ENCODE data around the gene ESPNL.
"Not testable (repeated sequence)": the region's sequence is repeated elsewhere in the genome, so short reads cannot be mapped to it uniquely, and the experiment has no call there.

The ESPNL gene

DNA sequence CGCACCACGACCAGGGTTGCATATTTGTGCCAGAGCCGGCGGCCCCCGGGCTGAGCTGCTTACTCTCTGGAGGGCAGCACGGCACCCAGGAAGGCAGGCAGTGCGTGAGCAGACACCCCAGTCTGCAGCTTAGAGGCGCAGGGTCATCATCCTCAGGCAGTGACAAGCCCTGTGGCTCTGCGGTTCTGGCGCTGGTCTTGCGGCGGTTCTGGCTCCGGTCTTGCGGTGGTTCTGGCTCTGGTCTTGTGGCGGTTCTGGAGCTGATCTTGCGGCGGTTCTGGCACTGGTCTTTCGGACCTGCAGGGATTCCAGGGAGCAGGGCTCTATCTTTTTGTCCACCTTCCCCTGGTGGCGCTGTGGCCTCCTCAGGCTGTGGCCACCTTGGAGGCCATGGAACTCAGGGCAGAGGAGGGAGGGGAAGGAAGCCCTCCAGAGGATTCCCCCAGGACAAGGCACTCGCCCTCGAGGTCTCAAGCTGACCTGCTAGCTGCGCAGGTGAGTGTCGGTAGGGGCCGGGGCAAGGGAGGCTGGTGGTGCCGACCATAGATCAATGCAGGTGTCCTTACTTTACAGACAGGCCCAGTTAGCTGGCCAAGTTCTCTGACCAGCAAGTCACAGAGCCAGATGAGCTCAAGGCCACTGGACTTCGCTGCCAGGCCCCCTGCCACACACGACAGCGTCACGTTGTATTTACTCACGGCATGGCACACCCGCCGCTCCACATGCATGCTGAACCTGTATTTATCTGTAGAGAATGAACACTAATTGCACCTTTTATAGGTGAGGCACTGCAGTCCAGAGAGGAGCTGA is 14.9 kb downstream of the ESPNL start:
- no peak overlapping the region for H3K23ac ChIP-seq (ENCODE audit: low read length)
- H2AK5ac ChIP-seq (ENCODE audit: low read length) = no peak overlapping the region
- H3K27me3 ChIP-seq (ENCODE audit: insufficient read depth, low read length) = no peaks in the 10 kb centered on the region
- H3K27ac ChIP-seq (ENCODE audit: low read depth, low read length) = no peak overlapping the region
- no peaks in the 10 kb centered on the region for H3K79me2 ChIP-seq (ENCODE audit: control insufficient read depth, insufficient read depth, low read length, poor library complexity)
- no peaks in the 10 kb centered on the region for H3K4me1 ChIP-seq (ENCODE audit: control insufficient read depth in 1 of 2, insufficient read depth in 2 of 2, low read length in 2 of 2)
- H3K18ac ChIP-seq (ENCODE audit: low read length) = no peak overlapping the region
- no peak overlapping the region for H2AFZ ChIP-seq (ENCODE audit: insufficient read depth, low read length, poor library complexity)
- WGBS (ENCODE audit: extremely low coverage, insufficient coverage, insufficient read length) = no CpG with 5 or more reads among the region's 32 CpGs
- H2BK12ac ChIP-seq (ENCODE audit: low read length) = no peak overlapping the region
- H3K4ac ChIP-seq (ENCODE audit: low read depth, low read length) = no peak overlapping the region
- no peak for DNase-seq
- no peak overlapping the region for H3K14ac ChIP-seq (ENCODE audit: low read length)
- H3K4me3 ChIP-seq (ENCODE audit: low read depth, low read length) = no peak overlapping the region
- H2BK5ac ChIP-seq (ENCODE audit: low read depth, low read length, poor library complexity) = no peak overlapping the region
- H3K36me3 ChIP-seq (ENCODE audit: control insufficient read depth in 1 of 2, insufficient read depth in 2 of 2, low read length in 2 of 2) = no peaks in the 10 kb centered on the region
- no peak overlapping the region for H2BK120ac ChIP-seq (ENCODE audit: insufficient read depth, low read length, poor library complexity)
- H4K8ac ChIP-seq (ENCODE audit: low read depth, low read length) = no peak overlapping the region
- H3K9ac ChIP-seq (ENCODE audit: low read length) = no peak overlapping the region
- H3K79me1 ChIP-seq (ENCODE audit: low read length) = no peaks in the 10 kb centered on the region
- no peak overlapping the region for H4K91ac ChIP-seq (ENCODE audit: low read depth, low read length)
- no peak overlapping the region for H3K4me2 ChIP-seq (ENCODE audit: low read length)
- H4K12ac ChIP-seq (ENCODE audit: low read depth, low read length) = no peak overlapping the region
- H3K9me3 ChIP-seq (ENCODE audit: insufficient read depth, low read depth, low read length) = peaks cover 5% of the 10 kb centered on the region

DNA sequence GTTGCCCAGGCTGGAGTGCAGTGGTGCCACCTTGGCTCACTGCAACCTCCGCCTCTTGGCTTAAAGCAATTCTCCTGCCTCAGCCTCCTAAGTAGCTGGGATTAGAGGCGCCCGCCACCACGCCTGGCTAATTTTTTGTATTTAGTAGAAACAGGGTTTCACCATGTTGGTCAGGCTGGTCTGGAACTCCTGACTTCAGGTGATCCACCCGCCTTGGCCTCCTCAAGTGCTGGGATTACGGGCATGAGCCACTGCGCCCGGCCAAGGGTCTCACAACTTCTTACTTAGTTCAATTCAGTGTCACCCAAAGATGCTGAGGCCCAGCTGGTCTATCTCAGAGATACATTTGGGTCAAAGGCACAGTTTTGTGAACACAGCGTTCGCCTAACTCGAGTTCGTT is 15.6 kb downstream of the ESPNL start:
- H2AFZ ChIP-seq (ENCODE audit: insufficient read depth, low read length, poor library complexity); H3K23ac ChIP-seq (ENCODE audit: low read length); H3K4me2 ChIP-seq (ENCODE audit: low read length); H3K79me2 ChIP-seq (ENCODE audit: control insufficient read depth, insufficient read depth, low read length, poor library complexity); H3K9ac ChIP-seq (ENCODE audit: low read length); H3K27me3 ChIP-seq (ENCODE audit: insufficient read depth, low read length); H4K12ac ChIP-seq (ENCODE audit: low read depth, low read length); H3K36me3 ChIP-seq (ENCODE audit: control insufficient read depth in 1 of 2, insufficient read depth in 2 of 2, low read length in 2 of 2); H3K18ac ChIP-seq (ENCODE audit: low read length); H2BK120ac ChIP-seq (ENCODE audit: insufficient read depth, low read length, poor library complexity); DNase-seq; H3K4me3 ChIP-seq (ENCODE audit: low read depth, low read length); H2BK12ac ChIP-seq (ENCODE audit: low read length); H3K27ac ChIP-seq (ENCODE audit: low read depth, low read length); H3K79me1 ChIP-seq (ENCODE audit: low read length); H3K4me1 ChIP-seq (ENCODE audit: control insufficient read depth in 1 of 2, insufficient read depth in 2 of 2, low read length in 2 of 2); H3K14ac ChIP-seq (ENCODE audit: low read length); H4K8ac ChIP-seq (ENCODE audit: low read depth, low read length); H2BK5ac ChIP-seq (ENCODE audit: low read depth, low read length, poor library complexity); H3K4ac ChIP-seq (ENCODE audit: low read depth, low read length); H3K9me3 ChIP-seq (ENCODE audit: insufficient read depth, low read depth, low read length); H2AK5ac ChIP-seq (ENCODE audit: low read length); H4K91ac ChIP-seq (ENCODE audit: low read depth, low read length): not testable (repeated sequence)
- no CpG with 5 or more reads among the region's 12 CpGs for WGBS (ENCODE audit: extremely low coverage, insufficient coverage, insufficient read length)

DNA sequence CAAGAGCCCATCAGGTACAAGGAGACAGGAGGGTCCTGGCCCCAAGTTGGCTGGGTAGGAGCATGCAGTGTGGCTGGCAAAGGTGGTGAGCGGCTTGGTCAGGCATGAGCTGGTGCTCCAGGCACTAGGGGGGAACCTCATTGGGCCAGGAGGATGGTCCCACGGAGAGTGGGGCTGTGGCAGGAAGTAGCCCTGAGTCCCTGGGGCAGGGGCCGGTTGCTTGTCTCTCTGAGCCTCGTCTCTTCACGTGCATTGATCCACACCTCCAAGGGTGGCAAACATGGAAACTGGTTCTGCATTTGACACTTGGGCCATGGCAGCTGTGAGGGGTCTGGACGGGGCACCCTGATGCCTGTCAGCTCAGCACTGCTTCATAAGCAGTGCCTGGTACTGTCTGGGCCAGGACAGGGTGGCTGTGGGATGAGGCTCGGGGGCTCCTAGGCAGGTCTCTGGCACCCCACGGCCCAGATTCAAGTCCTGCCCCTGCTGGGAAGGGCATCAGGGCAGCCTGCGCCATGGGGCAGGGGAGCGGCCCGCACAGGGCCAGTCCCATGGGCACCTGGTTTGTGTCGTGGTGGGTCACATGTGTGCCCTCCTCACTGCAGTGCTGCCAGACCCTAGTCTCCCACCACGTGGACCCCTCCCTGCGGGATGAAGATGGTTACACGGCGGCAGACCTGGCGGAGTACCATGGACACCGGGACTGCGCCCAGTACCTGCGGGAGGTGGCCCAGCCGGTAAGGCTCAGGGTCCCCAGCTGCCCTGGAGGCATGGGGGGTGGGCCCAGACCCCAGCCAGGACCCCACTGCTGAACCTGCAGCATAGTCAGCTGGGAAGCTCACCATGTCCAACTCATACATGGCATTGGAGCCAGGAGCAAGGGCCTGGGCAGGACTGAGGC is 16.4 kb downstream of the ESPNL start:
- Histone ChIP-seq H3K36me3 (ENCODE audit: control insufficient read depth in 1 of 2, insufficient read depth in 2 of 2, low read length in 2 of 2) (no peaks in the 10 kb centered on the region), H3K18ac (ENCODE audit: low read length) (no peak overlapping the region), H3K4ac (ENCODE audit: low read depth, low read length) (no peak overlapping the region), H4K12ac (ENCODE audit: low read depth, low read length) (no peak overlapping the region), H2BK5ac (ENCODE audit: low read depth, low read length, poor library complexity) (no peak overlapping the region), H4K91ac (ENCODE audit: low read depth, low read length) (no peak overlapping the region), H3K9ac (ENCODE audit: low read length) (no peak overlapping the region), H3K79me1 (ENCODE audit: low read length) (no peaks in the 10 kb centered on the region), H3K4me1 (ENCODE audit: control insufficient read depth in 1 of 2, insufficient read depth in 2 of 2, low read length in 2 of 2) (no peaks in the 10 kb centered on the region), H3K23ac (ENCODE audit: low read length) (no peak overlapping the region), H3K4me2 (ENCODE audit: low read length) (no peak overlapping the region), H3K79me2 (ENCODE audit: control insufficient read depth, insufficient read depth, low read length, poor library complexity) (no peaks in the 10 kb centered on the region), H4K8ac (ENCODE audit: low read depth, low read length) (no peak overlapping the region), H3K14ac (ENCODE audit: low read length) (no peak overlapping the region), H3K4me3 (ENCODE audit: low read depth, low read length) (no peak overlapping the region), H2BK12ac (ENCODE audit: low read length) (no peak overlapping the region), H2AK5ac (ENCODE audit: low read length) (no peak overlapping the region), H3K27me3 (ENCODE audit: insufficient read depth, low read length) (no peaks in the 10 kb centered on the region), H3K27ac (ENCODE audit: low read depth, low read length) (no peak overlapping the region), H2BK120ac (ENCODE audit: insufficient read depth, low read length, poor library complexity) (no peak overlapping the region), H2AFZ (ENCODE audit: insufficient read depth, low read length, poor library complexity) (no peak overlapping the region), H3K9me3 (ENCODE audit: insufficient read depth, low read depth, low read length) (peaks cover 5% of the 10 kb centered on the region)
- no peak for DNase-seq
- WGBS (ENCODE audit: extremely low coverage, insufficient coverage, insufficient read length) = no CpG with 5 or more reads among the region's 21 CpGs

DNA sequence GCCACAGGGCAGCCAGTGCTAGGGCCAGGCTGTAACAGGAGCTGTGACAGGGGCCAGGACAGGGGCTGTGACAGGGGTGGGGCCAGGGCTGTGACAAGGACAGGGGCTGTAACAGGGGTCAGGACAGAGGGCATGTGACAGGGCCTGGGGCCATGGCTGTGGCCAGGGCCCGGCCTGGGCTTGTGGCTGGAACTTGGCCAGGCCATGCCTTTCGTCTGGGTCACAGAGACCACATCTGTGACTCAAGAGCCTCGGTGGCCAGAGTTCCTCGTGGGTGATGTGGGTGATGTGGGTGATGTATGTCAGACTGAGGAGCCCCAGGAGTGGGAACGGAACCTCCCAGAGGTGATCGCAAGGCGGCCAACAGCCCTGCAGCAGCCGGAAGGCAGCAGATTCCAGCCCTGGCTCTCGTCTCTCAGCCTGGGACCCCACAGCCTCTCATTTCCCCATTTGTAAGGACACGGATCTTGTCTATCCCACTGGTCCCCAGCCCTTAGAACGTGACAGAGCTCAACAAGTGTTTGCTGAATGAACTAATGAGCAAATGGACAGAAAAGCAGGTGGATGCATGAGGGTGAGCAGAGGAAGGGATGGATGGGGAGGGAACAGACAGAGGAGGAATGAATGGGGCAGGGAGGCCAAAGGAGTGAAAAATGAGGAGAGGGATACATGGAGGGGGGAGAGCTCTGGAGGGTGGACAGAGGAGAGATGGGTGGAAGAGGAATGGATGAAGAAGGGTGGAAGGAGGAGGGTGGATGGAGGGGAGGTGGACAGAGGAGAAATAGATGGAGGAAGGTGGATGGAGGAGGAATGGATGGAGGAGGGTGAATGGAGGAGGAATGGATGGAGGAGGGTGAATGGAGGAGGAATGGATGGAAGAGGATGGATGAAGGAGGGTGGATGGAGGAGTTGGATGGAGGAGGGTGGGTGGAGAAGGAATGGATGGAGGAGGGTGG is 17.3 kb downstream of the ESPNL start:
- no peak overlapping the region for H3K23ac ChIP-seq (ENCODE audit: low read length)

More for the DNA sequence above, 17.3 kb downstream of the ESPNL start:
- H3K36me3 ChIP-seq (ENCODE audit: control insufficient read depth in 1 of 2, insufficient read depth in 2 of 2, low read length in 2 of 2) = no peaks in the 10 kb centered on the region
- no peaks in the 10 kb centered on the region for H3K4me1 ChIP-seq (ENCODE audit: control insufficient read depth in 1 of 2, insufficient read depth in 2 of 2, low read length in 2 of 2)
- H3K79me1 ChIP-seq (ENCODE audit: low read length) = no peaks in the 10 kb centered on the region
- no peak overlapping the region for H2BK5ac ChIP-seq (ENCODE audit: low read depth, low read length, poor library complexity)
- H4K12ac ChIP-seq (ENCODE audit: low read depth, low read length) = no peak overlapping the region
- DNase-seq = peak in 1 of 2 donors; percentile 58
- H3K4me2 ChIP-seq (ENCODE audit: low read length) = no peak overlapping the region
- no peak overlapping the region for H3K4me3 ChIP-seq (ENCODE audit: low read depth, low read length)
- H3K14ac ChIP-seq (ENCODE audit: low read length) = no peak overlapping the region
- H3K18ac ChIP-seq (ENCODE audit: low read length) = no peak overlapping the region
- H3K9me3 ChIP-seq (ENCODE audit: insufficient read depth, low read depth, low read length) = peaks cover 5% of the 10 kb centered on the region
- no peak overlapping the region for H4K8ac ChIP-seq (ENCODE audit: low read depth, low read length)
- H2AK5ac ChIP-seq (ENCODE audit: low read length) = no peak overlapping the region
- no peak overlapping the region for H2BK120ac ChIP-seq (ENCODE audit: insufficient read depth, low read length, poor library complexity)
- H4K91ac ChIP-seq (ENCODE audit: low read depth, low read length) = no peak overlapping the region
- no peak overlapping the region for H3K27ac ChIP-seq (ENCODE audit: low read depth, low read length)
- no peak overlapping the region for H2AFZ ChIP-seq (ENCODE audit: insufficient read depth, low read length, poor library complexity)
- no peak overlapping the region for H3K4ac ChIP-seq (ENCODE audit: low read depth, low read length)
- no peaks in the 10 kb centered on the region for H3K27me3 ChIP-seq (ENCODE audit: insufficient read depth, low read length)
- WGBS (ENCODE audit: extremely low coverage, insufficient coverage, insufficient read length) = no CpG with 5 or more reads among the region's 11 CpGs
- no peaks in the 10 kb centered on the region for H3K79me2 ChIP-seq (ENCODE audit: control insufficient read depth, insufficient read depth, low read length, poor library complexity)
- H3K9ac ChIP-seq (ENCODE audit: low read length) = no peak overlapping the region
- no peak overlapping the region for H2BK12ac ChIP-seq (ENCODE audit: low read length)

Data from trophoblast cell (in vitro differentiated cells and primary cell).